BLaER1 (cell line): ENCODE measurements around the gene APOBEC3H.

Source experiments
- H3K27ac ChIP-seq: shearing (Covaris generic); formaldehyde crosslinking; 2 replicates; pipeline ENCODE4 v1.8.1; 2022
- H3K27me3 ChIP-seq: shearing (Covaris generic); formaldehyde crosslinking; 2 replicates; pipeline ENCODE4 v1.8.1; 2022
- H3K36me3 ChIP-seq: shearing (Covaris generic); formaldehyde crosslinking; 2 replicates; pipeline ENCODE4 v1.8.1; 2022
- H3K4me1 ChIP-seq: shearing (Covaris generic); formaldehyde crosslinking; 2 replicates; pipeline ENCODE4 v1.8.1; 2022
- H3K4me2 ChIP-seq: shearing (Covaris generic); formaldehyde crosslinking; 2 replicates; pipeline ENCODE4 v1.8.1; 2022
- H3K4me3 ChIP-seq: shearing (Covaris generic); formaldehyde crosslinking; 2 replicates; pipeline ENCODE4 v1.8.1; 2022
- H3K9ac ChIP-seq: shearing (Covaris generic); formaldehyde crosslinking; 2 replicates; pipeline ENCODE4 v1.8.1; 2022
- H3K9me3 ChIP-seq: shearing (Covaris generic); formaldehyde crosslinking; 2 replicates; pipeline ENCODE4 v1.8.1; 2022
- H4K20me1 ChIP-seq: shearing (Covaris generic); formaldehyde crosslinking; 2 replicates; pipeline ENCODE4 v1.8.1; 2022
- Cebpa-rat ChIP-seq: shearing (Covaris generic); IDR thresholded peaks from 2 replicates; pipeline ENCODE4 v1.8.1; 2022

The APOBEC3H gene

GRCh38 chr22:39125622-39126021 is 28.6 kb downstream of the APOBEC3H start:
- H3K36me3 ChIP-seq: no peaks in the 10 kb centered on the region
- no peaks in the 10 kb centered on the region for H3K27me3 ChIP-seq
- no peak overlapping the region for H3K4me3 ChIP-seq
- H3K27ac ChIP-seq: no peak overlapping the region
- peaks cover 12% of the 10 kb centered on the region for H3K4me1 ChIP-seq
- H3K4me2 ChIP-seq: no peak overlapping the region
- no peaks in the 10 kb centered on the region for H4K20me1 ChIP-seq
- H3K9ac ChIP-seq: no peak overlapping the region
- no peak for TF ChIP-seq Cebpa-rat
- H3K9me3 ChIP-seq: no peaks in the 10 kb centered on the region

DNA sequence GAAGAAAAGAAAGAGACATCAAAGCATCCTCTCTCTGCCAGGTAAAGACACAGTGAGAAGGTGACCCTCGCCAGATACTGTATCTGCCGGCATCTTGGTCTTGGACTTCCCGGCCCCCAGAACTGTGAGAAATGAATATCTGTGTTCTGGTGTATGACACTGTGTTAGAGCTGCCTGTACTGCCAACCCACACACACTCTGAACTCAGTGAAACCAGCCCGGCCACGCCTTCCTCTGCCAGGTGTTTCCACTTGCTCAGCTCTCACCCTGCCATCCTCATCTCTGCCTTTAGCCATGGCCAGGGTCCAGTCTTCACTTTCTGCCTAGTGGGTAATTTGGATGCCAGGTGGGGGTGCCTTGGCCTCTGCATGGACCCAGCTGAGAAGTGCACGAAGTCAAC is 31.5 kb downstream of the APOBEC3H start:
- H3K4me1 ChIP-seq: peaks cover 9% of the 10 kb centered on the region
- no peak overlapping the region for H3K27ac ChIP-seq
- no peaks in the 10 kb centered on the region for H3K27me3 ChIP-seq
- no peak overlapping the region for H3K4me2 ChIP-seq
- no peaks in the 10 kb centered on the region for H3K9me3 ChIP-seq
- H3K9ac ChIP-seq: no peak overlapping the region
- H3K4me3 ChIP-seq: no peak overlapping the region
- no peaks in the 10 kb centered on the region for H4K20me1 ChIP-seq
- TF ChIP-seq Cebpa-rat: no peak
- H3K36me3 ChIP-seq: no peaks in the 10 kb centered on the region

GRCh38 chr22:39129081-39129480 is 32.0 kb downstream of the APOBEC3H start:
- TF ChIP-seq Cebpa-rat: no peak
- peaks cover 3% of the 10 kb centered on the region for H3K4me1 ChIP-seq
- H3K36me3 ChIP-seq: no peaks in the 10 kb centered on the region
- H3K4me3 ChIP-seq: no peak overlapping the region
- H4K20me1 ChIP-seq: no peaks in the 10 kb centered on the region
- no peak overlapping the region for H3K4me2 ChIP-seq
- no peak overlapping the region for H3K27ac ChIP-seq
- H3K27me3 ChIP-seq: no peaks in the 10 kb centered on the region
- no peaks in the 10 kb centered on the region for H3K9me3 ChIP-seq
- H3K9ac ChIP-seq: no peak overlapping the region

DNA sequence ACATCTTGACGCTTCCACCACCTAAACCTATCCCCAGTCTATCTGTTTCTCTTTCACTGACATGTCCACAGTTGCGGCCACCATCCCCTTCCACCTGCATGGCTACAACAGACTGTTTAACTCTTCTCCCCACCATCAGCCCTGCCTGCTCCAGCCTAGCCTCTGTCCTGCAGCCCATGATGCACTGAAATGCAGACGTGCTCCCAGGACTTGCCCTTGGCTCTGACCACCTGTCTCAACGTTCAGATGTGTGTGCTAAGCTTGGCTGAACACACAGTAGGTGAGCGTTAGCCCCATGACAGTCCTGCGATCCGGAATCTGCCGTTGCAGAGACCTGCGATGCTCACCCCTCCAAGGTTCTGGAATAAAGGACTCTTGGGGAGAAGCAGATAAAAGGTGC is 32.7 kb downstream of the APOBEC3H start:
- no peak for TF ChIP-seq Cebpa-rat
- Histone ChIP-seq H3K9me3 (no peaks in the 10 kb centered on the region), H4K20me1 (no peaks in the 10 kb centered on the region), H3K4me3 (no peak overlapping the region), H3K9ac (no peak overlapping the region), H3K27me3 (no peaks in the 10 kb centered on the region), H3K4me2 (no peak overlapping the region), H3K36me3 (no peaks in the 10 kb centered on the region), H3K27ac (no peak overlapping the region), H3K4me1 (no peaks in the 10 kb centered on the region; the same call in 1 of the 2 replicates)

DNA sequence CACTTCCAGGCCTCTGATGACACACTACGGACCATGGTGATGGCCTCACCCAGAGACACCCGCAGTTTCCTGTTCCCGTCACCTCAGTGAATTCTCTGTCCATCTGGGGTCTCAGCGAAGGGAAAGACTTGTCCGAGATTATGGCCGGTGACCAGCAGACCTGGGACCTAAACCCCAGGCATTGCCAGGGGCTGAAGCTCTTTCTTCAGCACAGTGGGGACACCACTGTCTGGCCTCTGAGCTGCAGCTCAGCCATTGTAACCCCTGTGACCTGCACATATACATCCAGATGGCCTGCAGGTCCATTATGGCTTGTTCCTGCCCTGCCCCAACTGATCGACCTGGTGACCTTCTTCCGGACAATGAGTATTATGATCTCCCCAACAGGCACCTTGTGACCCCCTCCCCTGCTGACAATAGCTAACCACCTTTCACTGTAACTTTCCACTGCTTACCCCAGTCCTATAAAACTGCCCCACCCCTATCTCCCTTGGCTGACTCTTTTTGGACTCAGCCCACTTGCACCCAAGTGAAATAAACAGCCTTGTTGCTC is 33.2 kb downstream of the APOBEC3H start:
- no peak for TF ChIP-seq Cebpa-rat
- no peaks in the 10 kb centered on the region; the same call in 1 of the 2 replicates for H3K4me1 ChIP-seq
- no peak overlapping the region for H3K27ac ChIP-seq
- H3K9me3 ChIP-seq: no peaks in the 10 kb centered on the region
- no peak overlapping the region for H3K4me3 ChIP-seq
- no peaks in the 10 kb centered on the region for H4K20me1 ChIP-seq
- no peak overlapping the region for H3K9ac ChIP-seq
- H3K27me3 ChIP-seq: no peaks in the 10 kb centered on the region
- no peak overlapping the region for H3K4me2 ChIP-seq
- H3K36me3 ChIP-seq: no peaks in the 10 kb centered on the region

- Histone ChIP-seq H3K4me3 (no peak overlapping the region), H3K9ac (no peak overlapping the region), H3K4me2 (no peak overlapping the region), H3K27ac (no peak overlapping the region), H3K4me1 (no peaks in the 10 kb centered on the region; the same call in 1 of the 2 replicates), H3K9me3 (no peaks in the 10 kb centered on the region), H4K20me1 (no peaks in the 10 kb centered on the region; the same call in 1 of the 2 replicates), H3K27me3 (no peaks in the 10 kb centered on the region), H3K36me3 (no peaks in the 10 kb centered on the region)
- TF ChIP-seq Cebpa-rat: no peak
Observed at GRCh38 chr22:39130892-39131855, 34.1 kb downstream of the APOBEC3H start.

- no peak overlapping the region for H3K4me2 ChIP-seq
- TF ChIP-seq Cebpa-rat: no peak
- no peaks in the 10 kb centered on the region for H3K36me3 ChIP-seq
- H3K4me3 ChIP-seq: no peak overlapping the region
- H4K20me1 ChIP-seq: no peaks in the 10 kb centered on the region; the same call in 1 of the 2 replicates
- H3K4me1 ChIP-seq: no peaks in the 10 kb centered on the region; the same call in 1 of the 2 replicates
- no peak overlapping the region for H3K9ac ChIP-seq
- no peaks in the 10 kb centered on the region for H3K9me3 ChIP-seq
- no peaks in the 10 kb centered on the region for H3K27me3 ChIP-seq
- no peak overlapping the region for H3K27ac ChIP-seq
Observed at GRCh38 chr22:39132281-39132680, 35.2 kb downstream of the APOBEC3H start.

- no peaks in the 10 kb centered on the region; the same call in 1 of the 2 replicates for H4K20me1 ChIP-seq
- H3K9me3 ChIP-seq: no peaks in the 10 kb centered on the region
- TF ChIP-seq Cebpa-rat: no peak
- no peak overlapping the region for H3K4me2 ChIP-seq
- H3K9ac ChIP-seq: no peak overlapping the region
- no peak overlapping the region for H3K4me3 ChIP-seq
- no peaks in the 10 kb centered on the region for H3K27me3 ChIP-seq
- no peak overlapping the region for H3K27ac ChIP-seq
- H3K4me1 ChIP-seq: peaks cover 4% of the 10 kb centered on the region
- H3K36me3 ChIP-seq: no peaks in the 10 kb centered on the region
Observed at GRCh38 chr22:39132871-39133524, 36.0 kb downstream of the APOBEC3H start.

DNA sequence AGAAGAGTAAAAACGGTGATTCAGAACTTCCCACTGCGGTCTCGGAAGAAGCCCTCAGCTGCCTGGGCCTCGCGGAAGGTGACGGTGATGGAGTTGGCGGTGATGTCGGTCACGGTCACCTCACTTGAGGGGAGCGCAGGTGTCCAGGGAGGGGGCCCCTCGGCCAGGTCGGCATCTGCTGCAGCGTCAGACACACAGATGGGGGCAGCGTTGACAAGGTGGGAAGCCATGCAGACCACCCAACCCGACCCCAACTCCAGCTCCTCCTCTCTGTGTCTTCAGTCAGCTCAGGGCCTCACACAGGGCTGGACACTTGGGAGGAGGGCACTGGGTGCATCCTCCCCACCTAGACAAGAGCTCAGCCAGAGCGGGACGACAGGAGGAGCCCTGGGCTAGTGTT is 36.8 kb downstream of the APOBEC3H start:
- Histone ChIP-seq H3K9ac (no peak overlapping the region), H3K27ac (no peak overlapping the region), H3K4me2 (no peak overlapping the region), H3K36me3 (no peaks in the 10 kb centered on the region), H3K4me1 (peaks cover 13% of the 10 kb centered on the region), H4K20me1 (no peaks in the 10 kb centered on the region; the same call in 1 of the 2 replicates), H3K9me3 (no peaks in the 10 kb centered on the region), H3K4me3 (no peak overlapping the region), H3K27me3 (no peaks in the 10 kb centered on the region)
- no peak for TF ChIP-seq Cebpa-rat
